ENCODE measurements around the gene KLHDC4. TPM values are rescaled to one million over a fixed set of nuclear protein-coding genes. Genes with fewer than 3 reads are reported as not detected.
"Not testable (repeated sequence)": the region's sequence is repeated elsewhere in the genome, so short reads cannot be mapped to it uniquely, and the experiment has no call there.

Gene KLHDC4
- total and polyA plus RNA-seq, 9 donors = 18.4 to 38.0 (median 26.1) TPM

GRCh38 chr16:87767456-87767855, 1.7 kb upstream of the KLHDC4 start:
- peaks cover 14% of the 10 kb centered on the region for H3K4me1 ChIP-seq (ENCODE audit: control insufficient read depth, insufficient read depth, low read length)
- H3K36me3 ChIP-seq (ENCODE audit: control insufficient read depth, insufficient read depth, low read length) = peaks cover 12% of the 10 kb centered on the region
- no CpG with 5 or more reads among the region's 4 CpGs for WGBS (ENCODE audit: insufficient coverage)
- H3K9me3 ChIP-seq (replicated peaks; ENCODE audit: control insufficient read depth, low read depth, low read length); DNase-seq; H3K27me3 ChIP-seq (ENCODE audit: control insufficient read depth, insufficient read depth, low read length); H3K4me3 ChIP-seq (ENCODE audit: low read length); H3K27ac ChIP-seq (ENCODE audit: low read length): not testable (repeated sequence)

DNA sequence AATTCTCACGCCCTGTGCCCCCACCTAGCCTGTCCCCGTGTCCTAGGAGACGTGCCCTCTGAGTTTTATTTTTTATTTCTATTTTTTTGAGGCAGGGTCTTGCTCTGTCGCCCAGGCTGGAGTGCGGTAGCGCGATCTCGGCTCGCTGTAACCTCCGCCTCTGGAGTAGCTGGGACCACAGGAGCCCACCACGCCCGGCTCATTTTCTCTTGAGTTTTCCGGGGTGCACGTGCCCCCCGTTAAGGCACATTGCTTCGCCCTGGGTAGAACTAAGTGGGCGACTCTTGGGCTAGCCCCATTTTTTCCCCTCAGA, 655 bp upstream of the KLHDC4 start:
- no peaks in the 10 kb centered on the region for H3K9me3 ChIP-seq (replicated peaks; ENCODE audit: control insufficient read depth, low read depth, low read length)
- no peak for DNase-seq
- 54% methylated on average over 14 of the region's 17 CpGs for WGBS (ENCODE audit: insufficient coverage)
- H3K36me3 ChIP-seq (ENCODE audit: control insufficient read depth, insufficient read depth, low read length) = peaks cover 22% of the 10 kb centered on the region
- H3K27ac ChIP-seq (ENCODE audit: low read length) = no peak overlapping the region
- peak overlapping the region; percentile 94 for H3K4me3 ChIP-seq (ENCODE audit: low read length)
- H3K27me3 ChIP-seq (ENCODE audit: control insufficient read depth, insufficient read depth, low read length) = no peaks in the 10 kb centered on the region
- peaks cover 14% of the 10 kb centered on the region for H3K4me1 ChIP-seq (ENCODE audit: control insufficient read depth, insufficient read depth, low read length)

- WGBS (ENCODE audit: insufficient coverage) = under 1% methylated on average over 32 of the region's 32 CpGs
- Histone ChIP-seq H3K36me3 (ENCODE audit: control insufficient read depth, insufficient read depth, low read length) (peaks cover 26% of the 10 kb centered on the region), H3K9me3 (replicated peaks; ENCODE audit: control insufficient read depth, low read depth, low read length) (no peaks in the 10 kb centered on the region), H3K27me3 (ENCODE audit: control insufficient read depth, insufficient read depth, low read length) (no peaks in the 10 kb centered on the region), H3K4me3 (ENCODE audit: low read length) (peak overlapping the region; percentile 94), H3K4me1 (ENCODE audit: control insufficient read depth, insufficient read depth, low read length) (peaks cover 14% of the 10 kb centered on the region), H3K27ac (ENCODE audit: low read length) (peak overlapping the region; percentile 92)
- DNase-seq = no peak
These were observed 362 bp downstream of the KLHDC4 start for GRCh38 chr16:87765473-87765775.

DNA sequence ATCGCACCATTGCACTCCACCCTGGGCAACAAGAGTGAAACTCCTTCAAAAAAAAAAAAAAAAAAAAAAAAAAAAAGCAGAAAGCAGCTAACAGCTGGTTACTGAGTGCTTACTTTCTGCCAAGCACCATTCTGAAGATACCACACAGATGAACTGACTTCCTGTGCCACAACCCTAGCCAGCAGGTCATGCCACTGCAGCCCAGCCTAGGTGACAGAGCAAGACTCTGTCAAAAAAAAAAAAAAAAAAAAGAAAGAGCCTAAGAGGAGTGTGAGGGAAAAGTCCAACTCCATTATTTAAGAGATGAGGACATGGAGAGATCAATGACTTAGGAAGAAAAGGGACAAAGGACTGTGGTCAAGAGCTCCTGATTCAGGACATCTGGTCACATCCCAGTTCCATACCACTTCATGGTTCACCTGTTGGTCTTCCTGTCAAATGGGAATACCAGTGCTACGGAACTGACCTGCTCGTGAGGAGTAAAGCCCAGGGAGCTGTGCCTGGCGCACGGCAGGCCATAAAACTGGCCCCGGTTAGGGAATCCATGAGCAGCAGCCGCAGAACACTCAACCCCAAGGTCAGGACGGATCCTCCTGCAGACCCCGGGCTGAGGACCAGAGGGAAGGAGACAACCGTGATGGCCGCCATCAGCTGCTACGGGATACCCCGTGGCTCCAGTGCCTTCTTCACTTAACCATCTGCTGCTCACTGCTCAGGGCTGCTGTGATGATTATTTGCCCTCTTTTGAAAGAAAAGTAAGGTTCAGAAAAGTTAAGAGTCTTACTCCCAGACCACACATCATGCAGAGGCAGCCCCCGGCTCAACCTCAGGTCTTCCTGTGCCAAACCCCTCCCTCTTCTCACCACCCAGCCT, 950 bp downstream of the KLHDC4 start:
- peaks cover 14% of the 10 kb centered on the region for H3K4me1 ChIP-seq (ENCODE audit: control insufficient read depth, insufficient read depth, low read length)
- no peaks in the 10 kb centered on the region for H3K27me3 ChIP-seq (ENCODE audit: control insufficient read depth, insufficient read depth, low read length)
- peak overlapping the region; percentile 20 for H3K27ac ChIP-seq (ENCODE audit: low read length)

GRCh38 chr16:87762620-87763019, 3.2 kb downstream of the KLHDC4 start:
- Histone ChIP-seq H3K4me3 (ENCODE audit: low read length) (no peak overlapping the region), H3K4me1 (ENCODE audit: control insufficient read depth, insufficient read depth, low read length) (peaks cover 14% of the 10 kb centered on the region), H3K27ac (ENCODE audit: low read length) (no peak overlapping the region), H3K36me3 (ENCODE audit: control insufficient read depth, insufficient read depth, low read length) (peaks cover 36% of the 10 kb centered on the region), H3K9me3 (replicated peaks; ENCODE audit: control insufficient read depth, low read depth, low read length) (no peaks in the 10 kb centered on the region), H3K27me3 (ENCODE audit: control insufficient read depth, insufficient read depth, low read length) (no peaks in the 10 kb centered on the region)
- no peak for DNase-seq
- WGBS (ENCODE audit: insufficient coverage) = 97% methylated on average over 9 of the region's 9 CpGs

More for the DNA sequence above, 950 bp downstream of the KLHDC4 start:
- peaks cover 27% of the 10 kb centered on the region for H3K36me3 ChIP-seq (ENCODE audit: control insufficient read depth, insufficient read depth, low read length)
- H3K4me3 ChIP-seq (ENCODE audit: low read length) = peak overlapping the region; percentile 94
- H3K9me3 ChIP-seq (replicated peaks; ENCODE audit: control insufficient read depth, low read depth, low read length) = no peaks in the 10 kb centered on the region
- DNase-seq = no peak
- WGBS (ENCODE audit: insufficient coverage) = 21% methylated on average over 8 of the region's 14 CpGs

GRCh38 chr16:87762071-87762571, 3.7 kb downstream of the KLHDC4 start:
- no peaks in the 10 kb centered on the region for H3K9me3 ChIP-seq (replicated peaks; ENCODE audit: control insufficient read depth, low read depth, low read length)
- no peak overlapping the region for H3K27ac ChIP-seq (ENCODE audit: low read length)
- no peak overlapping the region for H3K4me3 ChIP-seq (ENCODE audit: low read length)
- 88% methylated on average over 13 of the region's 14 CpGs for WGBS (ENCODE audit: insufficient coverage)
- H3K4me1 ChIP-seq (ENCODE audit: control insufficient read depth, insufficient read depth, low read length) = peaks cover 14% of the 10 kb centered on the region
- DNase-seq = no peak
- H3K27me3 ChIP-seq (ENCODE audit: control insufficient read depth, insufficient read depth, low read length) = no peaks in the 10 kb centered on the region
- H3K36me3 ChIP-seq (ENCODE audit: control insufficient read depth, insufficient read depth, low read length) = peaks cover 37% of the 10 kb centered on the region

GRCh38 chr16:87761060-87761459, 4.7 kb downstream of the KLHDC4 start:
- H3K4me1 ChIP-seq (ENCODE audit: control insufficient read depth, insufficient read depth, low read length) = peaks cover 8% of the 10 kb centered on the region
- 90% methylated on average over 7 of the region's 8 CpGs for WGBS (ENCODE audit: insufficient coverage)
- no peak for DNase-seq
- H3K36me3 ChIP-seq (ENCODE audit: control insufficient read depth, insufficient read depth, low read length) = peaks cover 48% of the 10 kb centered on the region
- no peaks in the 10 kb centered on the region for H3K9me3 ChIP-seq (replicated peaks; ENCODE audit: control insufficient read depth, low read depth, low read length)
- H3K27ac ChIP-seq (ENCODE audit: low read length) = no peak overlapping the region
- no peaks in the 10 kb centered on the region for H3K27me3 ChIP-seq (ENCODE audit: control insufficient read depth, insufficient read depth, low read length)
- H3K4me3 ChIP-seq (ENCODE audit: low read length) = no peak overlapping the region

- WGBS (ENCODE audit: insufficient coverage) = 91% methylated on average over 4 of the region's 8 CpGs
- peaks cover 60% of the 10 kb centered on the region for H3K36me3 ChIP-seq (ENCODE audit: control insufficient read depth, insufficient read depth, low read length)
- no peaks in the 10 kb centered on the region for H3K9me3 ChIP-seq (replicated peaks; ENCODE audit: control insufficient read depth, low read depth, low read length)
- H3K4me3 ChIP-seq (ENCODE audit: low read length) = no peak overlapping the region
- no peak for DNase-seq
- no peak overlapping the region for H3K27ac ChIP-seq (ENCODE audit: low read length)
- no peaks in the 10 kb centered on the region for H3K27me3 ChIP-seq (ENCODE audit: control insufficient read depth, insufficient read depth, low read length)
- H3K4me1 ChIP-seq (ENCODE audit: control insufficient read depth, insufficient read depth, low read length) = no peaks in the 10 kb centered on the region
These were observed 7.9 kb downstream of the KLHDC4 start for GRCh38 chr16:87757841-87758426.

DNA sequence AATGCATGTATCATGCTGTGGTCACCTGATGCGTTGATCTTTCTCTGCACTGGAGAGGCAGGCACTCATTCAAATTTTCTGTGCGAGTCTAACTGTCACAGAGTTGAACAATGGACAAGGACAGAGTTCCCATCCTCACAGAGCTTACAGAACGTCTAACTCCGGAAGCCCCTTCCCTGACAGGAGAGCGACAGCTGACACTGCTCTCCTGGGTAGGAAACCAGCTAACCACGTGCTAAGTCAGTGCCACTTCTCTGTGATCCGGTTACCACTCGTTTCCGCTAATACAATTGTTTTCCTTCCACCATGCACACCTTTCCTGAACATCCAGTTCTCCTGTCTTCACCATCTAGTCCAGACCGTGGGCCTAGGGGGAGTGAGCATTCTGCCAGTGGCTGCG, 11.3 kb downstream of the KLHDC4 start:
- DNase-seq = no peak
- no peaks in the 10 kb centered on the region for H3K4me1 ChIP-seq (ENCODE audit: control insufficient read depth, insufficient read depth, low read length)
- no peak overlapping the region for H3K27ac ChIP-seq (ENCODE audit: low read length)
- H3K36me3 ChIP-seq (ENCODE audit: control insufficient read depth, insufficient read depth, low read length) = peaks cover 57% of the 10 kb centered on the region
- no peaks in the 10 kb centered on the region for H3K9me3 ChIP-seq (replicated peaks; ENCODE audit: control insufficient read depth, low read depth, low read length)
- no peaks in the 10 kb centered on the region for H3K27me3 ChIP-seq (ENCODE audit: control insufficient read depth, insufficient read depth, low read length)
- H3K4me3 ChIP-seq (ENCODE audit: low read length) = no peak overlapping the region
- 88% methylated on average over 10 of the region's 11 CpGs for WGBS (ENCODE audit: insufficient coverage)

DNA sequence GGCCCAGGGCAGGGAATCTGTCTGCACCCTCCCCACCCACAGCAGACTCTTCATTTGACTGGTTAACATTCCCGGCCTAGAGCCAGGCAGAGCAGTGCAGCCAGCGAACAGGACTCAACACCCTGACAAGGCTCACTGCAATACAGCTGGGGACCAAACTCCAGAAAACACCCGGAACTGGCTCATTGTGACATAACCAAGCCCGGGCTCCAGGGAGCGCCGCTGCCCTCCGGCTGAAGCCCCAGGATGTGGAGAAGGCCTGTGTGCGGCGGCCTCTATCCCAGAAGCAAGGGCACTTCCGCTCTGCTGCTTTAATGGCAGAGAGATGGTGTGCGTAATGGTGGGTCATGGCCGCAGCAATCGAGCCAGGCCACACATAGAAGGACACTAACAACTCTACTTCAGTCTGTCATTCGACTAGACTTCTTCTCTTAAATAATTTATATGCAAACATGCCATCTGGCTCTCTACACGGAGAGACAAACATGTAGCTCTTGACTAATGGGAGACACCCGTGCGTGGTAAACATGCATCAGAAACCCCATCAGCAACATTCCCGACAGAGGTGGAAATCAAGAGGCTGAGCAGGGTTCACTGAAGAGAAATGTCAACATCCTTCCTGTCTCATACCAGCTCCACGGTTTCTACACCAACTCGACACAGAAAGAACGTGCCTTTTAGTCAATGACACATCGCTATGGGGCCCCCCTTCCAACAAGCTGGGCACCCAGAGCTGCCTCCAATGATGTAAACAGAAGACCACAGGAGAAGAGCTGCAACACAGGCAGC, 18.0 kb downstream of the KLHDC4 start:
- H3K9me3 ChIP-seq (replicated peaks; ENCODE audit: control insufficient read depth, low read depth, low read length) = no peaks in the 10 kb centered on the region
- no peak for DNase-seq
- 91% methylated on average over 13 of the region's 22 CpGs for WGBS (ENCODE audit: insufficient coverage)
- no peaks in the 10 kb centered on the region for H3K4me1 ChIP-seq (ENCODE audit: control insufficient read depth, insufficient read depth, low read length)
- peaks cover 60% of the 10 kb centered on the region for H3K36me3 ChIP-seq (ENCODE audit: control insufficient read depth, insufficient read depth, low read length)
- H3K4me3 ChIP-seq (ENCODE audit: low read length) = no peak overlapping the region
- H3K27ac ChIP-seq (ENCODE audit: low read length) = no peak overlapping the region
- H3K27me3 ChIP-seq (ENCODE audit: control insufficient read depth, insufficient read depth, low read length) = no peaks in the 10 kb centered on the region
